Sigmoid colon (tissue), 7 donors: ENCODE measurements around the gene TMEM255A. TPM values are rescaled to one million over a fixed set of nuclear protein-coding genes. Genes with fewer than 3 reads are reported as not detected.

ENCODE experiments used
- DNase-seq: peaks from one replicate; pipeline ENCODE4 v3.0.0-alpha.2; 2019
- H3K27ac ChIP-seq, 4 donors: fragments of 200-600 bp; sonication (generic); one replicate each; pipeline ENCODE4 v1.5.1; 2016 to 2019; ENCODE audit warnings: mild to moderate bottlenecking in 1 of 4
- H3K27me3 ChIP-seq, 3 donors: fragments of 200-600 bp; sonication (generic); one replicate each; pipeline ENCODE4 v1.5.1; 2019; ENCODE audit warnings: mild to moderate bottlenecking in 1 of 3
- H3K36me3 ChIP-seq, 4 donors: fragments of 200-600 bp; sonication (generic); one replicate each; pipeline ENCODE4 v1.5.1; 2016 to 2019
- H3K4me1 ChIP-seq, 4 donors: fragments of 200-600 bp; sonication (generic); one replicate each; pipeline ENCODE4 v1.5.1; 2017 to 2019
- H3K4me3 ChIP-seq, 4 donors: fragments of 200-600 bp; sonication (generic); one replicate each; pipeline ENCODE4 v1.5.1; 2017 to 2019; ENCODE audit warnings: mild to moderate bottlenecking in 2 of 4, moderate library complexity in 1 of 4
- H3K9me3 ChIP-seq, 4 donors: fragments of 200-600 bp in 3 of 4; sonication (generic) in 3 of 4; one replicate each; pipeline versions ENCODE4 v1.5.1 to v1.6.1; 2013 to 2019
- EP300 ChIP-seq, 4 donors: sonication (generic); formaldehyde crosslinking; IDR thresholded peaks; one replicate each; pipeline ENCODE4 v1.6.1; 2017; ENCODE audit warnings: antibody characterized with exemption in 4 of 4
- POLR2A ChIP-seq, 2 donors: fragments of 450-650 bp; IDR thresholded peaks; one replicate each; pipeline ENCODE4 v1.6.1; 2016; ENCODE audit warnings: antibody characterized with exemption in 2 of 2, mild to moderate bottlenecking in 2 of 2, moderate library complexity in 2 of 2
- POLR2AphosphoS5 ChIP-seq, 4 donors: sonication (generic); formaldehyde crosslinking; IDR thresholded peaks; one replicate each; pipeline ENCODE4 v1.6.1; 2017; ENCODE audit warnings: antibody characterized with exemption in 4 of 4
- WGBS, 2 donors: extraction: QIAGEN DNeasy Blood & Tissue Kit; methylation state at CpG; one replicate each; pipeline ENCODE4 v1.1.7; 2013; 5-methylcytosine and 5-hydroxymethylcytosine counted together
- intact Hi-C: fragments of 100-400 bp; cut with DNase I; formaldehyde crosslinking; loops from one replicate; pipeline ENCODE4 v1.15.1; 2023
- polyA plus RNA-seq, 3 donors: library from polyadenylated mRNA; stranded (reverse); fragments of 200-250 nt; gene quantifications; one replicate each; pipeline ENCODE4 v1.2.3, GENCODE V29; 2013
- total RNA-seq, 4 donors: library from RNA; depleted of rRNA; stranded (reverse); fragments of >200 nt; gene quantifications; one replicate each; pipeline ENCODE4 v1.1.0, GENCODE V29; 2016
- TF ChIP-seq, protein P1 (sequence below), 4 experiments: fragments of 450-650 bp in 3 of 4; fragments of 200-600 bp in 1 of 4; IDR thresholded peaks; one replicate each; pipeline ENCODE4 v1.5.1; 2016 to 2019; ENCODE audit warnings: antibody characterized with exemption in 4 of 4, mild to moderate bottlenecking in 3 of 4, moderate library complexity in 2 of 4
- donor health status: healthy with polysubstance abuse.
- donor health status: Bipolar disorder and iron deficiency.
- donor health status: healthy.

TMEM255A gene
- total and polyA plus RNA-seq, 7 donors, result 0.69 to 5.9 (median 3.9) TPM

GRCh38 chrX:120302434-120302833, 8.8 kb downstream of the TMEM255A start:
- no peaks in the 10 kb centered on the region for H3K4me1 ChIP-seq
- TF ChIP-seq POLR2AphosphoS5 (IDR thresholded peaks at IDR 0.05) (no peak), EP300 (IDR thresholded peaks at IDR 0.05) (no peak), POLR2A (IDR thresholded peaks at IDR 0.05) (no peak)
- TF ChIP-seq, protein P1, sequence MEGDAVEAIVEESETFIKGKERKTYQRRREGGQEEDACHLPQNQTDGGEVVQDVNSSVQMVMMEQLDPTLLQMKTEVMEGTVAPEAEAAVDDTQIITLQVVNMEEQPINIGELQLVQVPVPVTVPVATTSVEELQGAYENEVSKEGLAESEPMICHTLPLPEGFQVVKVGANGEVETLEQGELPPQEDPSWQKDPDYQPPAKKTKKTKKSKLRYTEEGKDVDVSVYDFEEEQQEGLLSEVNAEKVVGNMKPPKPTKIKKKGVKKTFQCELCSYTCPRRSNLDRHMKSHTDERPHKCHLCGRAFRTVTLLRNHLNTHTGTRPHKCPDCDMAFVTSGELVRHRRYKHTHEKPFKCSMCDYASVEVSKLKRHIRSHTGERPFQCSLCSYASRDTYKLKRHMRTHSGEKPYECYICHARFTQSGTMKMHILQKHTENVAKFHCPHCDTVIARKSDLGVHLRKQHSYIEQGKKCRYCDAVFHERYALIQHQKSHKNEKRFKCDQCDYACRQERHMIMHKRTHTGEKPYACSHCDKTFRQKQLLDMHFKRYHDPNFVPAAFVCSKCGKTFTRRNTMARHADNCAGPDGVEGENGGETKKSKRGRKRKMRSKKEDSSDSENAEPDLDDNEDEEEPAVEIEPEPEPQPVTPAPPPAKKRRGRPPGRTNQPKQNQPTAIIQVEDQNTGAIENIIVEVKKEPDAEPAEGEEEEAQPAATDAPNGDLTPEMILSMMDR (IDR thresholded peaks at IDR 0.05), result no peak
- peaks cover 0 to 4% (median 0%) of the 10 kb centered on the region in 3 donors for H3K27me3 ChIP-seq
- 6 to 13% methylated on average over 4 of the region's 4 CpGs for WGBS, 2 donors
- no peaks in the 10 kb centered on the region for H3K9me3 ChIP-seq
- H3K4me3 ChIP-seq, result no peak overlapping the region
- DNase-seq, result no peak
- H3K27ac ChIP-seq, result no peak overlapping the region
- intact Hi-C loops, result no loop called here
- no peaks in the 10 kb centered on the region for H3K36me3 ChIP-seq

DNA sequence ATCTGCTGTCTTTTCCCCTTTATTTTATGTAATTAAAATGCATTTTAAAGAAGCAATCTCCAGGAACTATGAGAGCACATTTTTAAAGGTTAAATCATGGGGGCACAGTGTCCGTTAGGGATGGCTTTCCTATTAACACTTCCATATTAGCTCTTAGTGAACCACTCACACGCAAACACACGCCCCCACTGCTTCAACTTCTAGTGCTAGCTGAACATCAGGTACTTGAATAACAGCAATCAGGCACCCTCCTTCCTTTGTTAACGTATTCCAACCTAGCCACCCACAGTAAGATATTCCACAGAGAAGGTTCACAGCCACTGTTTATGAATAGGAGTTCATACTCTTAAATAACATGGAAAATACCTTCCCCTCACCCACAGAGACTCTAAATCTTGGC, 9.3 kb downstream of the TMEM255A start:
- no peak for TF ChIP-seq POLR2A (IDR thresholded peaks at IDR 0.05)
- no peak for TF ChIP-seq EP300 (IDR thresholded peaks at IDR 0.05)
- TF ChIP-seq POLR2AphosphoS5 (IDR thresholded peaks at IDR 0.05), result no peak
- TF ChIP-seq, protein P1 (IDR thresholded peaks at IDR 0.05), result no peak
- intact Hi-C loops, result no loop called here
- Histone ChIP-seq H3K27me3 (peaks cover 0 to 4% (median 0%) of the 10 kb centered on the region in 3 donors), H3K27ac (no peak overlapping the region), H3K4me3 (no peak overlapping the region), H3K4me1 (no peaks in the 10 kb centered on the region), H3K9me3 (no peaks in the 10 kb centered on the region), H3K36me3 (no peaks in the 10 kb centered on the region)
- WGBS, 2 donors, result 48 to 55% methylated on average over 4 of the region's 4 CpGs
- DNase-seq, result no peak

DNA sequence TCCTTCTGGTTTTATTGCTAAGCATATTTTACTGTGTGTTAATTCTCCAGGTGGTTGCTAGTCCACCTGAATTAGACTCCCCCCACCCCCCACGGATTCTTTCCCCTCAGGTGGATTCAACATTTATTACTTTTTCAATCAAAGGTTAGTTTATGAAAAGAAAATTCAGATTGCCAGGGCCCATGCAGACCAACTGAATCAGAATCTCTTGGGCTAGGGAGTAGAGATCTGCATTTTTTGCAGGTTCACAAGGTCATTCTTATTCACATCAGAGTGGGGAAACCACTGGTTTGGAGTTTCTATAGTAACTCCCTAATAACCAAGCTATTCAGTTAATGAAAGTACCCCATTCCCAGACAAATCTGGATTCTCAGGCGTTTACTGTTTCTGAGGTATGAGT, 9.8 kb downstream of the TMEM255A start:
- Histone ChIP-seq H3K27ac (no peak overlapping the region), H3K4me3 (no peak overlapping the region), H3K4me1 (no peaks in the 10 kb centered on the region), H3K9me3 (no peaks in the 10 kb centered on the region), H3K27me3 (peaks cover 0 to 4% (median 0%) of the 10 kb centered on the region in 3 donors), H3K36me3 (no peaks in the 10 kb centered on the region)
- DNase-seq, result no peak
- WGBS, 2 donors, result 32 to 69% methylated on average over 2 of the region's 2 CpGs
- TF ChIP-seq, protein P1 (IDR thresholded peaks at IDR 0.05), result no peak
- no peak for TF ChIP-seq POLR2A (IDR thresholded peaks at IDR 0.05)
- TF ChIP-seq EP300 (IDR thresholded peaks at IDR 0.05), result no peak
- TF ChIP-seq POLR2AphosphoS5 (IDR thresholded peaks at IDR 0.05), result no peak
- intact Hi-C loops, result no loop called here

DNA sequence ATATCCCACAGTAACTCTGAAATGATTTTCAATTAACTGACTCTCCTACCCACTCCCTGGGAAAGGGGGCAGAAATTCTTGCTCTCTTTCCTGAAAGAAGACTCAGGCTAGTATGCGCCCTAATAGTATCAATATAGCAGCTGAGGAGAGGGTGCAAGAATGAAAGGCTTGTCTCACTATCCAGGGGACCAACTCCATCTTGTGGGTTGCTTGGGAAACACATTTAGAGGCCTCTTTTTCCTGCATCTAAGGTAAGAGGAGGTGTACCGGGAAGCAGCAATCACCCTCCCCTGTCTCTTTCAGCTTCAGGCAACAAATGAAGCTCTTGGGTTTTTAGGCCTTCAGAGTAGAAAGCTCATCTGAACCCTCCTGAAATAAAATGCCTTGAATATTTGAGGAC, 11.3 kb downstream of the TMEM255A start:
- TF ChIP-seq, protein P1 (IDR thresholded peaks at IDR 0.05), result no peak
- TF ChIP-seq POLR2A (IDR thresholded peaks at IDR 0.05), result no peak
- TF ChIP-seq EP300 (IDR thresholded peaks at IDR 0.05), result no peak
- TF ChIP-seq POLR2AphosphoS5 (IDR thresholded peaks at IDR 0.05), result no peak
- H3K36me3 ChIP-seq, result no peaks in the 10 kb centered on the region
- intact Hi-C loops, result no loop called here
- H3K27me3 ChIP-seq, result peaks cover 0 to 3% (median 0%) of the 10 kb centered on the region in 3 donors
- no peak for DNase-seq
- 72 to 80% methylated on average over 2 of the region's 2 CpGs for WGBS, 2 donors
- H3K9me3 ChIP-seq, result no peaks in the 10 kb centered on the region
- no peak overlapping the region for H3K4me3 ChIP-seq
- no peaks in the 10 kb centered on the region for H3K4me1 ChIP-seq
- H3K27ac ChIP-seq, result no peak overlapping the region

DNA sequence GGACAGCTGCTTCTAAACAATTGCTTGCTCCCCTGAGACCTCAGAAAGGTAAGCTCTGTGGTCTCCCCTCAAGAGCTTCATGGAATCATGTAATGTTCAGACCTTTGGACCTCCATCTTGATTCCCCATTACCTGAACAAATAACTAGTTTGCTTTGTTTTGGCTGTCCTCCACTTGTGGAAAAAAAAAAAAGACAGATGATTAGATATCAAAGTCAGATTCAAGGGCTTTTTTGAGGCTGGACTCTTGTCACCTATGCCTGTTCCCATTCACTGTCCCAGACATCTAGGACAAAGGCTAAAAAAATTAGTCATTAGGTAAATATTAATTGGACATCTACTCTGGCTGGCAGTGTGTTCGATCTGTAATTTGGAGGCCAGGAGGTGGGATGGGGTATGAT, 13.3 kb downstream of the TMEM255A start:
- intact Hi-C loops, result no loop called here
- no peaks in the 10 kb centered on the region for H3K9me3 ChIP-seq
- 93 to 96% methylated on average over 1 of the region's 1 CpG for WGBS, 2 donors
- H3K27ac ChIP-seq, result no peak overlapping the region
- no peaks in the 10 kb centered on the region for H3K36me3 ChIP-seq
- H3K4me1 ChIP-seq, result no peaks in the 10 kb centered on the region
- H3K27me3 ChIP-seq, result no peaks in the 10 kb centered on the region
- H3K4me3 ChIP-seq, result no peak overlapping the region
- TF ChIP-seq, protein P1 (IDR thresholded peaks at IDR 0.05), result no peak
- TF ChIP-seq EP300 (IDR thresholded peaks at IDR 0.05), result no peak
- no peak for TF ChIP-seq POLR2A (IDR thresholded peaks at IDR 0.05)
- TF ChIP-seq POLR2AphosphoS5 (IDR thresholded peaks at IDR 0.05), result no peak
- DNase-seq, result no peak
